ENCODE results near the gene ETFBKMT. TPM values are rescaled to one million over a fixed set of nuclear protein-coding genes. Genes with fewer than 3 reads are reported as not detected.

ETFBKMT gene
- total RNA-seq, 1 experiment from 2014 or later = 3.3 TPM

DNA sequence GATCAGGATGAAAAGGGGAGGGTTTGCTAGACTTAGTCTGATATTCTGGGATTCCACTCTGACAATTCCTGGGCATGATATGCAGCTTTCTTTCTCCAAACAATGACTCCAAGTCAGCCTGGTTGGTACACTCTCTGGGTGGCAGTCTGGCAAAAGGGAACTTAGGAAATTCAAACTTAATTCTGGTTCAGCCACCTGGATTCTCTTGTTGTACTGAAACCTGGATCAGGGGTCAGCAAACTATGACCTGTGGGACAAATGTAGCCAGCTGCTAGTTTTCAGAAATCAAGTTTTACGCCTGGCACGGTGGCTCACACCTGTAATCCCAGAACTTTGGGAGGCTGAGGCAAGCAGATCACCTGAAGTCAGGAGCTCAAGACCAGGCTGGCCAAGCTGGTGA, 63.1 kb downstream of the ETFBKMT start:
- no peak for DNase-seq (ENCODE audit: unreplicated experiment)
- H3K27ac Mint-ChIP-seq (ENCODE audit: low read depth, unreplicated experiment) = no peak overlapping the region
- H3K27me3 Mint-ChIP-seq (ENCODE audit: insufficient read depth, unreplicated experiment) = no peaks in the 10 kb centered on the region
- no peak overlapping the region for H3K4me3 Mint-ChIP-seq (ENCODE audit: unreplicated experiment)
- TF ChIP-seq, protein P1, sequence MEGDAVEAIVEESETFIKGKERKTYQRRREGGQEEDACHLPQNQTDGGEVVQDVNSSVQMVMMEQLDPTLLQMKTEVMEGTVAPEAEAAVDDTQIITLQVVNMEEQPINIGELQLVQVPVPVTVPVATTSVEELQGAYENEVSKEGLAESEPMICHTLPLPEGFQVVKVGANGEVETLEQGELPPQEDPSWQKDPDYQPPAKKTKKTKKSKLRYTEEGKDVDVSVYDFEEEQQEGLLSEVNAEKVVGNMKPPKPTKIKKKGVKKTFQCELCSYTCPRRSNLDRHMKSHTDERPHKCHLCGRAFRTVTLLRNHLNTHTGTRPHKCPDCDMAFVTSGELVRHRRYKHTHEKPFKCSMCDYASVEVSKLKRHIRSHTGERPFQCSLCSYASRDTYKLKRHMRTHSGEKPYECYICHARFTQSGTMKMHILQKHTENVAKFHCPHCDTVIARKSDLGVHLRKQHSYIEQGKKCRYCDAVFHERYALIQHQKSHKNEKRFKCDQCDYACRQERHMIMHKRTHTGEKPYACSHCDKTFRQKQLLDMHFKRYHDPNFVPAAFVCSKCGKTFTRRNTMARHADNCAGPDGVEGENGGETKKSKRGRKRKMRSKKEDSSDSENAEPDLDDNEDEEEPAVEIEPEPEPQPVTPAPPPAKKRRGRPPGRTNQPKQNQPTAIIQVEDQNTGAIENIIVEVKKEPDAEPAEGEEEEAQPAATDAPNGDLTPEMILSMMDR (IDR thresholded peaks at IDR 0.05; ENCODE audit: unreplicated experiment) = no peak
- H3K4me1 Mint-ChIP-seq (ENCODE audit: insufficient read depth, unreplicated experiment) = no peaks in the 10 kb centered on the region
- intact Hi-C loops (cut with micrococcal nuclease) = no loop called here
- H3K9me3 Mint-ChIP-seq (ENCODE audit: unreplicated experiment) = peaks cover 7% of the 10 kb centered on the region
- ChIA-PET POLR2A (no interaction called here), CTCF (no interaction called here)
- no peaks in the 10 kb centered on the region for H3K36me3 Mint-ChIP-seq (ENCODE audit: insufficient read depth, unreplicated experiment)
- BruUV-seq (replicated peaks) = no TSS peak

Other genes starting within 250 kb of the ETFBKMT start
- gene DENND5B, start 68.6 kb upstream of the ETFBKMT start, total RNA-seq (2022) = 18.6 and 26.7 TPM in 2 replicates
- 3.0 and 5.6 TPM in 2 replicates for gene AMN1, start 69.3 kb downstream of the ETFBKMT start, total RNA-seq (2022)

Data from MCF 10A (cell line).